Thyroid gland (tissue), 4 donors: ENCODE results near the gene DENND4C. TPM values are rescaled to one million over a fixed set of nuclear protein-coding genes. Genes with fewer than 3 reads are reported as not detected.

Experiments used
- DNase-seq, 2 donors: peaks; one replicate each; pipeline ENCODE4 v3.0.0-alpha.2; 2019
- H3K27ac ChIP-seq, 3 donors: fragments of 200-600 bp; sonication (generic); 1 replicate in 2 of 3; 2 replicates in 1 of 3; pipeline ENCODE4 v1.5.1; 2016 to 2019; ENCODE audit warnings: mild to moderate bottlenecking in 1 of 3, moderate library complexity in 1 of 3
- H3K27me3 ChIP-seq: fragments of 200-600 bp; sonication (generic); one replicate; pipeline ENCODE4 v1.5.1; 2019
- H3K36me3 ChIP-seq, 2 donors: fragments of 200-600 bp; sonication (generic); one replicate each; pipeline ENCODE4 v1.5.1; 2016 to 2019
- H3K4me1 ChIP-seq, 2 donors: fragments of 200-600 bp; sonication (generic); one replicate each; pipeline ENCODE4 v1.5.1; 2017 to 2019
- H3K4me3 ChIP-seq, 3 donors: fragments of 200-600 bp; sonication (generic); replicated peaks in 1 of 3; 1 replicate in 2 of 3; 2 replicates in 1 of 3; pipeline ENCODE4 v1.5.1; 2016; ENCODE audit warnings: mild to moderate bottlenecking in 1 of 3
- H3K9me3 ChIP-seq: fragments of 200-600 bp; sonication (generic); one replicate; pipeline ENCODE4 v1.5.1; 2017
- CTCF ChIP-seq, 6 experiments: fragments of 200-600 bp in 3 of 6; fragments of 450-650 bp in 3 of 6; sonication (generic) in 3 of 6; IDR thresholded peaks; one replicate each; pipeline ENCODE4 v1.5.1; 2016 to 2019; ENCODE audit warnings: antibody characterized with exemption in 6 of 6, mild to moderate bottlenecking in 2 of 6, inconsistent platforms in 1 of 6, moderate library complexity in 1 of 6
- POLR2A ChIP-seq, 2 donors: fragments of 450-650 bp; IDR thresholded peaks; one replicate each; pipeline ENCODE4 v1.6.1; 2017; ENCODE audit warnings: antibody characterized with exemption in 2 of 2, mild to moderate bottlenecking in 2 of 2, moderate library complexity in 1 of 2
- WGBS, 2 donors: methylation state at CpG; one replicate each; pipeline ENCODE4 v1.1.5; 2017; 5-methylcytosine and 5-hydroxymethylcytosine counted together
- intact Hi-C: fragments of 100-400 bp; cut with DNase I; formaldehyde crosslinking; loops from one replicate; pipeline ENCODE4 v1.15.1; 2023
- total RNA-seq, 4 donors: library from RNA; depleted of rRNA; stranded (reverse); fragments of >200 nt; gene quantifications; one replicate each; pipeline ENCODE4 v1.2.3, GENCODE V29; 2016

DENND4C gene
- total RNA-seq, 4 donors from 2014 or later = 99.5 to 135 (median 111) TPM

- TF ChIP-seq POLR2A (IDR thresholded peaks at IDR 0.05) = no peak
- TF ChIP-seq CTCF (IDR thresholded peaks at IDR 0.05) = no peak
- Histone ChIP-seq H3K4me3 (no peak overlapping the region), H3K4me1 (peaks cover 3 to 5% of the 10 kb centered on the region in 2 donors), H3K36me3 (no peaks in the 10 kb centered on the region), H3K27ac (no peak overlapping the region), H3K27me3 (no peaks in the 10 kb centered on the region), H3K9me3 (no peaks in the 10 kb centered on the region)
- intact Hi-C loops = no loop called here
- WGBS, 2 donors = 95 to 100% methylated on average over 1 of the region's 1 CpG
- DNase-seq = no peak
Measured at GRCh38 chr9:19269582-19269981, 39.1 kb downstream of the DENND4C start.

- no peak for DNase-seq
- Histone ChIP-seq H3K4me3 (no peak overlapping the region), H3K4me1 (peaks cover 3 to 5% of the 10 kb centered on the region in 2 donors), H3K36me3 (no peaks in the 10 kb centered on the region), H3K27me3 (no peaks in the 10 kb centered on the region), H3K9me3 (no peaks in the 10 kb centered on the region), H3K27ac (no peak overlapping the region)
- intact Hi-C loops = no loop called here
- TF ChIP-seq CTCF (IDR thresholded peaks at IDR 0.05) = no peak
- TF ChIP-seq POLR2A (IDR thresholded peaks at IDR 0.05) = no peak
- WGBS, 2 donors = 94 to 100% methylated on average over 1 of the region's 1 CpG
Measured at GRCh38 chr9:19270421-19270949, 40.0 kb downstream of the DENND4C start.

GRCh38 chr9:19271081-19271480 is 40.6 kb downstream of the DENND4C start:
- intact Hi-C loops = no loop called here
- DNase-seq = no peak
- Histone ChIP-seq H3K4me1 (peaks cover 3 to 5% of the 10 kb centered on the region in 2 donors), H3K4me3 (no peak overlapping the region), H3K27ac (no peak overlapping the region), H3K9me3 (no peaks in the 10 kb centered on the region), H3K27me3 (no peaks in the 10 kb centered on the region), H3K36me3 (no peaks in the 10 kb centered on the region)
- WGBS, 2 donors = 87 to 96% methylated on average over 4 of the region's 4 CpGs
- TF ChIP-seq CTCF (IDR thresholded peaks at IDR 0.05) = no peak
- no peak for TF ChIP-seq POLR2A (IDR thresholded peaks at IDR 0.05)

GRCh38 chr9:19281801-19282200 is 51.3 kb downstream of the DENND4C start:
- TF ChIP-seq CTCF (IDR thresholded peaks at IDR 0.05) (no peak), POLR2A (IDR thresholded peaks at IDR 0.05) (no peak)
- intact Hi-C loops = no loop called here
- peaks cover 6 to 10% of the 10 kb centered on the region in 2 donors for H3K4me1 ChIP-seq
- DNase-seq = no peak
- no peak overlapping the region for H3K27ac ChIP-seq
- no peaks in the 10 kb centered on the region for H3K27me3 ChIP-seq
- H3K9me3 ChIP-seq = no peaks in the 10 kb centered on the region
- no peak overlapping the region for H3K4me3 ChIP-seq
- H3K36me3 ChIP-seq = no peaks in the 10 kb centered on the region

GRCh38 chr9:19283072-19283710 is 52.7 kb downstream of the DENND4C start:
- WGBS, 2 donors = 98% methylated on average over 5 of the region's 5 CpGs
- no peaks in the 10 kb centered on the region for H3K9me3 ChIP-seq
- H3K36me3 ChIP-seq = peaks cover 0 to 3% of the 10 kb centered on the region in 2 donors
- H3K4me3 ChIP-seq = no peak overlapping the region
- peaks cover 6 to 9% of the 10 kb centered on the region in 2 donors for H3K4me1 ChIP-seq
- intact Hi-C loops = no loop called here
- no peaks in the 10 kb centered on the region for H3K27me3 ChIP-seq
- H3K27ac ChIP-seq = no peak overlapping the region
- no peak for DNase-seq
- TF ChIP-seq POLR2A (IDR thresholded peaks at IDR 0.05) = no peak
- no peak for TF ChIP-seq CTCF (IDR thresholded peaks at IDR 0.05)
